Gastrocnemius medialis (tissue), 4 donors: Measurements from ENCODE around the gene GPR61.

Experiments
- POLR2A ChIP-seq, 2 donors: fragments of 450-650 bp; IDR thresholded peaks; one replicate each; pipeline ENCODE4 v1.6.1; 2017; ENCODE audit warnings: antibody characterized with exemption in 2 of 2, mild to moderate bottlenecking in 2 of 2, moderate library complexity in 2 of 2
- TF ChIP-seq, protein P1 (sequence below), 5 experiments: fragments of 450-650 bp in 3 of 5; fragments of 200-600 bp in 2 of 5; sonication (generic) in 2 of 5; IDR thresholded peaks in 4 of 5; conservative IDR thresholded peaks in 1 of 5; 1 replicate in 4 of 5; 2 replicates in 1 of 5; pipeline ENCODE4 v1.5.1; 2016 to 2019; ENCODE audit warnings: antibody characterized with exemption in 5 of 5, mild to moderate bottlenecking in 3 of 5, moderate library complexity in 3 of 5

DNA sequence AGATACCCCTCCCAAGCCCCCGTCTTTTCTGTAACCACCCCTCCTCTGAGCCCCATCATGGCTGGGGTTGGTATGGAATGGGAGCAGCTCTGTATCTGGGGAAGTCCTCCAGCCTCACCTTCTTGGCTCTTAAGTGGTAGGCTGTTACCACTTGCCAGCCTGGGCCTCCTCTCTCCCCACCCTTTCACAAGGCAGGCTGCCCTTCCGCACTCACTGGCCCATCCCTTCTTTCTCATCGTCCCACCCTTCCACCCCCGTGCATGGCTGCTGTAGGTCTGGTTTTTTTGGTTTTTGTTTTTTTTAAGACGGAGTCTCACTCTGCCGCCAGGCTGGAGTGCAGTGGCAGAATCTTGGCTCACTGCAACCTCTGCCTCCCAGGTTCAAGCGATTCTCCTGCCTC lies 40.6 kb upstream of the GPR61 start:
- TF ChIP-seq, protein P1, sequence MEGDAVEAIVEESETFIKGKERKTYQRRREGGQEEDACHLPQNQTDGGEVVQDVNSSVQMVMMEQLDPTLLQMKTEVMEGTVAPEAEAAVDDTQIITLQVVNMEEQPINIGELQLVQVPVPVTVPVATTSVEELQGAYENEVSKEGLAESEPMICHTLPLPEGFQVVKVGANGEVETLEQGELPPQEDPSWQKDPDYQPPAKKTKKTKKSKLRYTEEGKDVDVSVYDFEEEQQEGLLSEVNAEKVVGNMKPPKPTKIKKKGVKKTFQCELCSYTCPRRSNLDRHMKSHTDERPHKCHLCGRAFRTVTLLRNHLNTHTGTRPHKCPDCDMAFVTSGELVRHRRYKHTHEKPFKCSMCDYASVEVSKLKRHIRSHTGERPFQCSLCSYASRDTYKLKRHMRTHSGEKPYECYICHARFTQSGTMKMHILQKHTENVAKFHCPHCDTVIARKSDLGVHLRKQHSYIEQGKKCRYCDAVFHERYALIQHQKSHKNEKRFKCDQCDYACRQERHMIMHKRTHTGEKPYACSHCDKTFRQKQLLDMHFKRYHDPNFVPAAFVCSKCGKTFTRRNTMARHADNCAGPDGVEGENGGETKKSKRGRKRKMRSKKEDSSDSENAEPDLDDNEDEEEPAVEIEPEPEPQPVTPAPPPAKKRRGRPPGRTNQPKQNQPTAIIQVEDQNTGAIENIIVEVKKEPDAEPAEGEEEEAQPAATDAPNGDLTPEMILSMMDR (IDR thresholded peaks at IDR 0.05 in 4 of 5, conservative IDR thresholded peaks at IDR 0.05 in 1 of 5) = no peak
- TF ChIP-seq POLR2A (IDR thresholded peaks at IDR 0.05) = no peak
